ENCODE results near the gene C16orf46. TPM values are rescaled to one million over a fixed set of nuclear protein-coding genes. Genes with fewer than 3 reads are reported as not detected.

Gene C16orf46
- total and polyA plus RNA-seq, 2 experiments from 2014 or later, result 0.59 to 1.4 TPM

DNA sequence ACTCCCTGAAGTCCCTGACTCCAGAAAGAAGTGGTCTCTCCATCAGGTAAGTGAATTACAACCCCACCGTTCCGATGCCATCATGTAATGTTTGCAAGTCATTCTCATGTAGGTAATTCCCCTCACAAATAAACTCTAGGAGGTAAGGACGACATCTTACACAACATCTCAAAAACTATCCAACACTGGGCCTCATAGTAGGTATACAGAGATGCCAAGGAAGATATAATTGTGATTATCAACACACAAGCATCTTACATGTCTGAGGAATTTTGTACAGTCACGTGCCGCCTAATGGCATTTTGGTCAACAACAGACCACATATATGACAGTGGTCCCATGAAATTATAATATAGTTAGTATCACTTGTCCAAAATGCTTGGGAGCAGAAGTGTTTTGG, 11.8 kb upstream of the C16orf46 start:
- Histone ChIP-seq H3K4me1 (ENCODE audit: insufficient read depth) (no peaks in the 10 kb centered on the region), H3K27ac (ENCODE audit: low read depth) (no peak overlapping the region), H3K27me3 (ENCODE audit: insufficient read depth) (no peaks in the 10 kb centered on the region), H3K4me3 (no peak overlapping the region), H2AFZ (no peak overlapping the region), H3K79me2 (replicated peaks; ENCODE audit: insufficient read depth) (peaks cover 78% of the 10 kb centered on the region), H4K20me1 (replicated peaks; ENCODE audit: insufficient read depth) (peaks cover 22% of the 10 kb centered on the region), H3K9me2 (ENCODE audit: insufficient read depth) (no peaks in the 10 kb centered on the region), H3F3A (replicated peaks; ENCODE audit: low read depth) (0 out of 2 replicates have a peak, but pooled peaks cover 2% of the 10 kb centered on the region), H3K4me2 (no peak overlapping the region), H3K36me3 (ENCODE audit: insufficient read depth) (peaks cover 10% of the 10 kb centered on the region)
- H3K36me3 Mint-ChIP-seq (ENCODE audit: low read depth), result peaks cover 36% of the 10 kb centered on the region
- TF ChIP-seq NANOG (IDR thresholded peaks at IDR 0.05; ENCODE audit: borderline replicate concordance), result no peak
- no peaks in the 10 kb centered on the region for H3K9me3 Mint-ChIP-seq
- no peak for DNase-seq (ENCODE audit: low spot score)
- H3K4me3 Mint-ChIP-seq, result no peak overlapping the region
- peak overlapping the region; percentile 41; the same call in 1 of the 2 replicates for H3K27ac Mint-ChIP-seq
- no peaks in the 10 kb centered on the region for H3K27me3 Mint-ChIP-seq (ENCODE audit: insufficient read depth, low read depth, poor library complexity)
- no peaks in the 10 kb centered on the region for H3K4me1 Mint-ChIP-seq
- no peak for ATAC-seq

DNA sequence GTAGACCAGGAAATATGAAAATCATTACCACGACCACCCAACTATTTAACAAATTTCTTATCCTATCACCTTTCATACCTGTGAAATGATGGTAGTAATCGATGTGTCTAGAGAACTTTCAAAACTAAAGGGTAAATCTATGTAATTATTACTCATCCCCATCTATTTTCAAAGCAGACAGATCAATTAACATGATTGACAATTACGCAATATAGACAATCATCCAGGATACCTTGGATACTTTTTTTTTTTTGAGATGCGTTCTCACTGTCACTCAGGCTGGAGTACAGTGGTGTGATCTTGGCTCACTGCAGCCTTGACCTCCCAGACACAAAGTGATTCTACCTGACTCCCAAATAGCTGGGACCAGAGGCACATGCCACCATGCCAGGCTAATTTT, 4.0 kb upstream of the C16orf46 start:
- Histone ChIP-seq H3K4me2 (no peak overlapping the region), H3K36me3 (ENCODE audit: insufficient read depth) (0 out of 2 replicates have a peak, but pooled peaks cover 21% of the 10 kb centered on the region), H3K4me3 (no peak overlapping the region), H2AFZ (no peak overlapping the region), H3K27ac (ENCODE audit: low read depth) (no peak overlapping the region), H3K27me3 (ENCODE audit: insufficient read depth) (no peaks in the 10 kb centered on the region), H3F3A (replicated peaks; ENCODE audit: low read depth) (0 out of 2 replicates have a peak, but pooled peaks cover 2% of the 10 kb centered on the region), H3K79me2 (replicated peaks; ENCODE audit: insufficient read depth) (no peaks in the 10 kb centered on the region; the same call in 1 of the 2 replicates), H3K4me1 (ENCODE audit: insufficient read depth) (peaks cover 11% of the 10 kb centered on the region), H3K9me2 (ENCODE audit: insufficient read depth) (no peaks in the 10 kb centered on the region), H4K20me1 (replicated peaks; ENCODE audit: insufficient read depth) (peaks cover 8% of the 10 kb centered on the region; the same call in 1 of the 2 replicates)
- H3K27me3 Mint-ChIP-seq (ENCODE audit: insufficient read depth, low read depth, poor library complexity), result peaks cover 2% of the 10 kb centered on the region
- no peak overlapping the region for H3K4me3 Mint-ChIP-seq
- DNase-seq (ENCODE audit: low spot score) (no peak), ATAC-seq (no peak)
- TF ChIP-seq JUNB (IDR thresholded peaks at IDR 0.05; ENCODE audit: unreplicated experiment) (no peak), STAT1 (IDR thresholded peaks at IDR 0.05; ENCODE audit: unreplicated experiment) (no peak), NANOG (IDR thresholded peaks at IDR 0.05; ENCODE audit: borderline replicate concordance) (no peak), ZNF114 (CRISPR knock-in tag; IDR thresholded peaks at IDR 0.05) (no peak), EZH2 (IDR thresholded peaks at IDR 0.05; ENCODE audit: low read depth, unreplicated experiment) (no peak), EZH2phosphoT487 (IDR thresholded peaks at IDR 0.05; ENCODE audit: unreplicated experiment) (no peak), CREB1 (CRISPR knock-in tag; IDR thresholded peaks at IDR 0.05; ENCODE audit: low read depth) (no peak), POLR2AphosphoS5 (IDR thresholded peaks at IDR 0.05; ENCODE audit: low read depth) (no peak)
- TF ChIP-seq, protein P1, sequence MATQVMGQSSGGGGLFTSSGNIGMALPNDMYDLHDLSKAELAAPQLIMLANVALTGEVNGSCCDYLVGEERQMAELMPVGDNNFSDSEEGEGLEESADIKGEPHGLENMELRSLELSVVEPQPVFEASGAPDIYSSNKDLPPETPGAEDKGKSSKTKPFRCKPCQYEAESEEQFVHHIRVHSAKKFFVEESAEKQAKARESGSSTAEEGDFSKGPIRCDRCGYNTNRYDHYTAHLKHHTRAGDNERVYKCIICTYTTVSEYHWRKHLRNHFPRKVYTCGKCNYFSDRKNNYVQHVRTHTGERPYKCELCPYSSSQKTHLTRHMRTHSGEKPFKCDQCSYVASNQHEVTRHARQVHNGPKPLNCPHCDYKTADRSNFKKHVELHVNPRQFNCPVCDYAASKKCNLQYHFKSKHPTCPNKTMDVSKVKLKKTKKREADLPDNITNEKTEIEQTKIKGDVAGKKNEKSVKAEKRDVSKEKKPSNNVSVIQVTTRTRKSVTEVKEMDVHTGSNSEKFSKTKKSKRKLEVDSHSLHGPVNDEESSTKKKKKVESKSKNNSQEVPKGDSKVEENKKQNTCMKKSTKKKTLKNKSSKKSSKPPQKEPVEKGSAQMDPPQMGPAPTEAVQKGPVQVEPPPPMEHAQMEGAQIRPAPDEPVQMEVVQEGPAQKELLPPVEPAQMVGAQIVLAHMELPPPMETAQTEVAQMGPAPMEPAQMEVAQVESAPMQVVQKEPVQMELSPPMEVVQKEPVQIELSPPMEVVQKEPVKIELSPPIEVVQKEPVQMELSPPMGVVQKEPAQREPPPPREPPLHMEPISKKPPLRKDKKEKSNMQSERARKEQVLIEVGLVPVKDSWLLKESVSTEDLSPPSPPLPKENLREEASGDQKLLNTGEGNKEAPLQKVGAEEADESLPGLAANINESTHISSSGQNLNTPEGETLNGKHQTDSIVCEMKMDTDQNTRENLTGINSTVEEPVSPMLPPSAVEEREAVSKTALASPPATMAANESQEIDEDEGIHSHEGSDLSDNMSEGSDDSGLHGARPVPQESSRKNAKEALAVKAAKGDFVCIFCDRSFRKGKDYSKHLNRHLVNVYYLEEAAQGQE (IDR thresholded peaks at IDR 0.05; ENCODE audit: unreplicated experiment), result no peak
- TF ChIP-seq, protein P2, sequence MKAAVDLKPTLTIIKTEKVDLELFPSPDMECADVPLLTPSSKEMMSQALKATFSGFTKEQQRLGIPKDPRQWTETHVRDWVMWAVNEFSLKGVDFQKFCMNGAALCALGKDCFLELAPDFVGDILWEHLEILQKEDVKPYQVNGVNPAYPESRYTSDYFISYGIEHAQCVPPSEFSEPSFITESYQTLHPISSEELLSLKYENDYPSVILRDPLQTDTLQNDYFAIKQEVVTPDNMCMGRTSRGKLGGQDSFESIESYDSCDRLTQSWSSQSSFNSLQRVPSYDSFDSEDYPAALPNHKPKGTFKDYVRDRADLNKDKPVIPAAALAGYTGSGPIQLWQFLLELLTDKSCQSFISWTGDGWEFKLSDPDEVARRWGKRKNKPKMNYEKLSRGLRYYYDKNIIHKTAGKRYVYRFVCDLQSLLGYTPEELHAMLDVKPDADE (IDR thresholded peaks at IDR 0.05), result no peak
- TF ChIP-seq, protein P3, sequence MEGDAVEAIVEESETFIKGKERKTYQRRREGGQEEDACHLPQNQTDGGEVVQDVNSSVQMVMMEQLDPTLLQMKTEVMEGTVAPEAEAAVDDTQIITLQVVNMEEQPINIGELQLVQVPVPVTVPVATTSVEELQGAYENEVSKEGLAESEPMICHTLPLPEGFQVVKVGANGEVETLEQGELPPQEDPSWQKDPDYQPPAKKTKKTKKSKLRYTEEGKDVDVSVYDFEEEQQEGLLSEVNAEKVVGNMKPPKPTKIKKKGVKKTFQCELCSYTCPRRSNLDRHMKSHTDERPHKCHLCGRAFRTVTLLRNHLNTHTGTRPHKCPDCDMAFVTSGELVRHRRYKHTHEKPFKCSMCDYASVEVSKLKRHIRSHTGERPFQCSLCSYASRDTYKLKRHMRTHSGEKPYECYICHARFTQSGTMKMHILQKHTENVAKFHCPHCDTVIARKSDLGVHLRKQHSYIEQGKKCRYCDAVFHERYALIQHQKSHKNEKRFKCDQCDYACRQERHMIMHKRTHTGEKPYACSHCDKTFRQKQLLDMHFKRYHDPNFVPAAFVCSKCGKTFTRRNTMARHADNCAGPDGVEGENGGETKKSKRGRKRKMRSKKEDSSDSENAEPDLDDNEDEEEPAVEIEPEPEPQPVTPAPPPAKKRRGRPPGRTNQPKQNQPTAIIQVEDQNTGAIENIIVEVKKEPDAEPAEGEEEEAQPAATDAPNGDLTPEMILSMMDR (conservative IDR thresholded peaks at IDR 0.05; ENCODE audit: low read depth in 2 of 2), result no peak
- H3K27ac Mint-ChIP-seq, result no peak overlapping the region
- peaks cover 21% of the 10 kb centered on the region for H3K36me3 Mint-ChIP-seq (ENCODE audit: low read depth)
- no peaks in the 10 kb centered on the region for H3K9me3 Mint-ChIP-seq
- no peaks in the 10 kb centered on the region for H3K4me1 Mint-ChIP-seq

Data from GM23338 (cell line).